Parathyroid adenoma (tissue), 2 donors: ENCODE measurements around the gene HOXA7.
A peak's percentile ranks its signal among the peaks of the same experiment; 100 is the strongest.

Source experiments
- H2AFZ ChIP-seq: fragments of 300-600 bp; sonication (generic); one replicate; pipeline ENCODE4 v1.7.0; 2017; ENCODE audit warnings: antibody characterized with exemption, mild to moderate bottlenecking
- H3K27ac ChIP-seq: fragments of 300-600 bp; sonication (generic); one replicate; pipeline ENCODE4 v1.7.0; 2017
- H3K27me3 ChIP-seq: fragments of 300-600 bp; sonication (generic); one replicate; pipeline ENCODE4 v1.7.0; 2017; ENCODE audit warnings: low read length; ENCODE audit not compliant: control insufficient read depth, insufficient read depth
- H3K36me3 ChIP-seq: fragments of 300-600 bp; sonication (generic); one replicate; pipeline ENCODE4 v1.7.0; 2017; ENCODE audit warnings: low read length; ENCODE audit not compliant: control insufficient read depth, insufficient read depth
- H3K4me1 ChIP-seq: fragments of 300-600 bp; sonication (generic); one replicate; pipeline ENCODE4 v1.7.0; 2017; ENCODE audit warnings: control low read depth
- H3K4me2 ChIP-seq: fragments of 300-600 bp; sonication (generic); one replicate; pipeline ENCODE4 v1.7.0; 2017; ENCODE audit warnings: low read length
- H3K4me3 ChIP-seq: fragments of 300-600 bp; sonication (generic); one replicate; pipeline ENCODE4 v1.7.0; 2017; ENCODE audit warnings: low read depth, low read length
- H3K79me2 ChIP-seq: fragments of 300-600 bp; sonication (generic); one replicate; pipeline ENCODE4 v1.7.0; 2017; ENCODE audit warnings: control low read depth
- H3K9ac ChIP-seq: fragments of 300-600 bp; sonication (generic); one replicate; pipeline ENCODE4 v1.7.0; 2017; ENCODE audit warnings: mild to moderate bottlenecking
- H3K9me3 ChIP-seq: fragments of 300-600 bp; sonication (generic); one replicate; pipeline ENCODE4 v1.7.0; 2017; ENCODE audit warnings: low read length; ENCODE audit not compliant: control insufficient read depth
- TF ChIP-seq, protein P1 (sequence below): fragments of 300-600 bp; sonication (generic); IDR thresholded peaks from one replicate; pipeline ENCODE4 v1.7.0; 2017; ENCODE audit warnings: antibody characterized with exemption, mild to moderate bottlenecking
- donor health status: primary hyperparathyroidism.

The HOXA7 gene

GRCh38 chr7:27123477-27124053, 32.9 kb downstream of the HOXA7 start:
- Histone ChIP-seq H3K27me3 (no peaks in the 10 kb centered on the region), H2AFZ (no peak overlapping the region), H3K79me2 (no peaks in the 10 kb centered on the region), H3K36me3 (no peaks in the 10 kb centered on the region), H3K4me3 (no peak overlapping the region), H3K4me1 (no peaks in the 10 kb centered on the region), H3K9ac (no peak overlapping the region), H3K9me3 (no peaks in the 10 kb centered on the region), H3K4me2 (no peak overlapping the region), H3K27ac (no peak overlapping the region)
- TF ChIP-seq, protein P1, sequence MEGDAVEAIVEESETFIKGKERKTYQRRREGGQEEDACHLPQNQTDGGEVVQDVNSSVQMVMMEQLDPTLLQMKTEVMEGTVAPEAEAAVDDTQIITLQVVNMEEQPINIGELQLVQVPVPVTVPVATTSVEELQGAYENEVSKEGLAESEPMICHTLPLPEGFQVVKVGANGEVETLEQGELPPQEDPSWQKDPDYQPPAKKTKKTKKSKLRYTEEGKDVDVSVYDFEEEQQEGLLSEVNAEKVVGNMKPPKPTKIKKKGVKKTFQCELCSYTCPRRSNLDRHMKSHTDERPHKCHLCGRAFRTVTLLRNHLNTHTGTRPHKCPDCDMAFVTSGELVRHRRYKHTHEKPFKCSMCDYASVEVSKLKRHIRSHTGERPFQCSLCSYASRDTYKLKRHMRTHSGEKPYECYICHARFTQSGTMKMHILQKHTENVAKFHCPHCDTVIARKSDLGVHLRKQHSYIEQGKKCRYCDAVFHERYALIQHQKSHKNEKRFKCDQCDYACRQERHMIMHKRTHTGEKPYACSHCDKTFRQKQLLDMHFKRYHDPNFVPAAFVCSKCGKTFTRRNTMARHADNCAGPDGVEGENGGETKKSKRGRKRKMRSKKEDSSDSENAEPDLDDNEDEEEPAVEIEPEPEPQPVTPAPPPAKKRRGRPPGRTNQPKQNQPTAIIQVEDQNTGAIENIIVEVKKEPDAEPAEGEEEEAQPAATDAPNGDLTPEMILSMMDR = no peak

DNA sequence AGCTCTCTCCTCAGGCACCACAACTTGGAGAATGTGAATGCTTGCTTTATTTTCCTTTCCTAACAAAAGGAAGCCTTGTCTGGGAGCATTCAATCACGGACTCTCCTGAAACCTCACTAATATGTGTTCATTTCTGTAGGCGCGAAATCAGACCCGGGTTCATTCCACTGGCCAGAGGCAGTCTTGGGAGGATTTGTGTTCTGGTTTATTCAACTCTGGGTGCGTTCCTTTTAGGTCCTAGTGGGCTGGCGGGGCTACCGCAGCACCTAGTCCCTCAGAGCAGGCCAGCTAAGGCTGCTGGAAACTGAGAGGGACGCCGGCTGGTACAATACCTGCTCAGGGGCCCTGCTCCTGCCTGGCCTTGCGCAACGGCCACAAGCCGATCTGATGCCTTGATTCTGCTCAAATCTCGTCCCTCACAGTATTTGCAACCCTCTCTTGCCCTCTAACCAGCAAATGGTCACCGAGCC, 33.4 kb downstream of the HOXA7 start:
- TF ChIP-seq, protein P1 = no peak
- H3K9ac ChIP-seq = no peak overlapping the region
- H3K27ac ChIP-seq = no peak overlapping the region
- no peaks in the 10 kb centered on the region for H3K9me3 ChIP-seq
- H3K27me3 ChIP-seq = no peaks in the 10 kb centered on the region
- no peaks in the 10 kb centered on the region for H3K79me2 ChIP-seq
- no peaks in the 10 kb centered on the region for H3K36me3 ChIP-seq
- no peak overlapping the region for H3K4me3 ChIP-seq
- H3K4me2 ChIP-seq = no peak overlapping the region
- no peak overlapping the region for H2AFZ ChIP-seq
- no peaks in the 10 kb centered on the region for H3K4me1 ChIP-seq

- Histone ChIP-seq H3K9ac (no peak overlapping the region), H3K79me2 (no peaks in the 10 kb centered on the region), H3K4me1 (no peaks in the 10 kb centered on the region), H3K36me3 (no peaks in the 10 kb centered on the region), H3K27ac (no peak overlapping the region), H2AFZ (no peak overlapping the region), H3K9me3 (no peaks in the 10 kb centered on the region), H3K4me3 (peak overlapping the region; percentile 1), H3K4me2 (no peak overlapping the region), H3K27me3 (no peaks in the 10 kb centered on the region)
- TF ChIP-seq, protein P1 = no peak
Observed at GRCh38 chr7:27122077-27122910, 34.2 kb downstream of the HOXA7 start.

DNA sequence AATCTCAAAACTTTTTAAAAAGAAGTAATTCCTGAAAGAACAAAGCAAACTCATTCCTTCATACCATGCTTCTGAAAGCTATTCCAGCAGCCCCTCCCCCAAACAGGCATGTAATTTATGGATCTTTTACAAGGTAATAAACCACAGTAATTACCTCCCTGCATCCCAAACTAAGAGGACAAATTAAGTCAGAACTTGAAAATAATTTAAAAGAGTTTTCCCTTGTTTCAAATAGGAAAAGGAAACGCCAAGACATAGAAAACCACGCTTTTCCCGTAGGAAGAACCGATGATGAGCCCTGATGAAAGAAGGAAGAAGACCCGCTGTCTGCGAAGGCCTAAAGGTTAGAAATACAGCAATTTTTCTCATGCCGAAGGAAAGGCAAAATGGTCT, 34.8 kb downstream of the HOXA7 start:
- Histone ChIP-seq H3K4me3 (no peak overlapping the region), H3K36me3 (no peaks in the 10 kb centered on the region), H3K4me1 (no peaks in the 10 kb centered on the region), H3K27me3 (no peaks in the 10 kb centered on the region), H3K9ac (no peak overlapping the region), H3K4me2 (no peak overlapping the region), H3K79me2 (no peaks in the 10 kb centered on the region), H3K9me3 (no peaks in the 10 kb centered on the region), H2AFZ (no peak overlapping the region), H3K27ac (no peak overlapping the region)
- TF ChIP-seq, protein P1 = no peak
